Effector memory CD4-positive, alpha-beta T cell (primary cell): ENCODE measurements around the gene THOC6.
A peak's percentile ranks its signal among the peaks of the same experiment; 100 is the strongest.
"Not testable (repeated sequence)": the region's sequence is repeated elsewhere in the genome, so short reads cannot be mapped to it uniquely, and the experiment has no call there.

ENCODE experiments used
- DNase-seq, 3 donors: peaks; one replicate each; pipeline ENCODE4 v3.0.0-alpha.2; 2020
- H3K27ac ChIP-seq: 2 replicates; pipeline ENCODE4 v1.7.0; 2013; ENCODE audit warnings: mild to moderate bottlenecking, low read length, moderate library complexity; ENCODE audit not compliant: insufficient read depth, poor library complexity, severe bottlenecking
- H3K27me3 ChIP-seq: replicated peaks from 2 replicates; pipeline ENCODE4 v1.7.0; 2013; ENCODE audit warnings: mild to moderate bottlenecking, low read length; ENCODE audit not compliant: insufficient read depth, control insufficient read depth, poor library complexity, severe bottlenecking
- H3K36me3 ChIP-seq: 2 replicates; pipeline ENCODE4 v1.7.0; 2013; ENCODE audit warnings: mild to moderate bottlenecking, low read length, moderate library complexity; ENCODE audit not compliant: control insufficient read depth, insufficient read depth
- H3K4me1 ChIP-seq: 2 replicates; pipeline ENCODE4 v1.7.0; 2013; ENCODE audit warnings: low read length, mild to moderate bottlenecking; ENCODE audit not compliant: control insufficient read depth, insufficient read depth, poor library complexity, severe bottlenecking
- H3K4me3 ChIP-seq: 2 replicates; pipeline ENCODE4 v1.7.0; 2013; ENCODE audit warnings: low read length, low read depth, mild to moderate bottlenecking; ENCODE audit not compliant: insufficient read depth, poor library complexity, severe bottlenecking
- H3K9me3 ChIP-seq: 2 replicates; pipeline ENCODE4 v1.7.0; 2013; ENCODE audit warnings: mild to moderate bottlenecking, low read length, moderate library complexity; ENCODE audit not compliant: control insufficient read depth

The THOC6 gene

DNA sequence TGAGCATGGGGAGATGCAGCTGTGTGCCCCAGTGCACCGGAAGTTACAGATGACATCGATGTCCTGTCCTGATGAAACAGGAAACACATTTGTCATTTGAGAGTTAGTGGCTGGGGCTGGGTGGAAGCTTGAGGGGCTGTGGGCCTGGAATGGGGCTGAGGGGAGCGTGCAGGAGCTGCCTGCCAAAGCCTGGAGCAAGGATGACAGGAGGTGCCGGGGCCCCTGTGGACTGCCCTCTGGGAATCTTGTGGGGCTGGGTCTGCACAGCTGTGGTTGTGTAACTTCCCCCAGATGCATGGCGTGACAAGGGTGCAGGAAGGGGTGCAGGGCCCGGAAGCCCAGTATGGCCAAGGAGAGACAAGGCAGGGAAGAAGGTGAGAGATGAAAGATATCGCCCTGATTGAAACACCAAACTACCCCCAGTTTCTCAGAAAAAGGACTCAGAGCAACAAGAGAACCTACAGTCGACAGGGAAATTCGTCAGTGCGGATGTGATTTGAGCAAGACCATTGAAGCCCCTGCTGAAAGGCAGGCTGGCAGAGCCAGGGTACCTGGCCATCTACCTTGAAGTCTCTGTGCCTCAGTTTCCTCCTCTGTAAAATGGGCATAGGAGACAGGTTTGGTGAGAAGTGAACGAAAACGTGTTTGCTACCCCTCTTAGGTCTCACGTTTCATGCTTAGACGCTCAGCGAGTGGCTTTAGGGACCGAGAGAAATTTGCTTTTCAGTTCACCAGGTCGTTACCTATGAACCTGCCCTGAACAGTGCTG lies 31.3 kb downstream of the THOC6 start:
- Histone ChIP-seq H3K27ac (peak overlapping the region; percentile 21), H3K36me3 (no peaks in the 10 kb centered on the region), H3K4me1 (peaks cover 40% of the 10 kb centered on the region), H3K9me3 (no peaks in the 10 kb centered on the region), H3K4me3 (no peak overlapping the region), H3K27me3 (no peaks in the 10 kb centered on the region)
- no peak for DNase-seq

DNA sequence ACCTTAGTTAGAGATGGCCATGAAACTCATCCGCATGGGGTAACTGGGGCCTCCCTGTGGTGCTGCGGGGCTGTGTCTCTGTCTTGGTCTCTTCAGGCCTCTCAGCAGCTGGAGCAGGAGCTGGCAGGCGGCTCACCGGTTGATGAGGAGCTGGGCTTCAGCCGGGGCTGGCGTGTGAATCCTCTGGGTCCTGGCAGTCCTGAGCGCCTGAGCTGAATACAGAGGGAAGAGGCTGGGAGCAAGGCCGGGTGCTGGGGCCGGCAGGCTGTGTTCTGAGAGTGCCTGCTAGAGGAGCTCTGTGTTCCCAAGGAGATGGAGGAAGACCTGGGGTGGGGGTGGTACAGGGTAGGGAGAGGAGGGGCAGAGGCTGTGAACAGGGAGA lies 31.9 kb downstream of the THOC6 start:
- peak overlapping the region; percentile 21 for H3K27ac ChIP-seq
- H3K4me1 ChIP-seq, result peaks cover 41% of the 10 kb centered on the region
- DNase-seq, H3K27me3 ChIP-seq, H3K9me3 ChIP-seq, H3K4me3 ChIP-seq, H3K36me3 ChIP-seq: not testable (repeated sequence)

DNA sequence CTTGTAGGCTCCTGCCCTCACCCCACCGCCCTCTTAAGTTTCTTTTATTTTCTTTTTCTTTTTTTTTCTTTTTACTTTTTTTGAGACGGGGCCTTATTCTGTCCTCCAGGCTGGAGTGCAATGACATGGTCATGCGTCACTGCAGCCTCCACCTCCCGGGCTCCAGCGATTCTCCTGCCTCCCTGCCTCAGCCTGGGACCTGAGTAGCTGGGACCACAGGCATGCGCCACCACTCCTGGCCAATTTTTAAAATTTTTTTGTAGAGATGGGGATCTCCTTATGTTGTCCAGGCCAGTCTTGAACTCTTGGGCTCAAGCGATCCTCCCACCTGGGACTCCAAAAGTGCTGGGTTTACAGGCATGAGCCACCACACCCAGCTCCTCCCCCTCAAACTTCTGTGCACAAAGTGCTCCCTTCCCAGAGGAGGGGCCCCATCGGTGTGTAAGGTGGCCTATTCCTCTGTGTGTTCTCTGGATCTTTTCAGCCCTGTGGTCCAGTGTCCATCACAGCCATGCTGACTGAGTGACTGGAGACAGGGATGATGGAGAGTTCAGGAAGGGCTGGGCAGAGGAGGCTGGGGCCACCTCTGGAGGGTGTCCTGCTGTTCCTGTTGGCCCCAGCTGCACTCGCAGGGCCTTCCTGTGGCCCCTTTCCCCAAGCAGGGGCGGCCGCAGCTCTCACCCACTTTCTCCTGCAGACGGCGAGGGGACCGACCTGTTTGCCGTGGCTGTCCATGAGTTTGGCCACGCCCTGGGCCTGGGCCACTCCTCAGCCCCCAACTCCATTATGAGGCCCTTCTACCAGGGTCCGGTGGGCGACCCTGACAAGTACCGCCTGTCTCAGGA lies 32.7 kb downstream of the THOC6 start:
- no peaks in the 10 kb centered on the region for H3K9me3 ChIP-seq
- peak overlapping the region; percentile 11 for H3K27ac ChIP-seq
- H3K36me3 ChIP-seq, result no peaks in the 10 kb centered on the region
- H3K4me1 ChIP-seq, result peaks cover 41% of the 10 kb centered on the region
- H3K27me3 ChIP-seq, result no peaks in the 10 kb centered on the region
- DNase-seq, result no peak
- H3K4me3 ChIP-seq, result no peak overlapping the region

DNA sequence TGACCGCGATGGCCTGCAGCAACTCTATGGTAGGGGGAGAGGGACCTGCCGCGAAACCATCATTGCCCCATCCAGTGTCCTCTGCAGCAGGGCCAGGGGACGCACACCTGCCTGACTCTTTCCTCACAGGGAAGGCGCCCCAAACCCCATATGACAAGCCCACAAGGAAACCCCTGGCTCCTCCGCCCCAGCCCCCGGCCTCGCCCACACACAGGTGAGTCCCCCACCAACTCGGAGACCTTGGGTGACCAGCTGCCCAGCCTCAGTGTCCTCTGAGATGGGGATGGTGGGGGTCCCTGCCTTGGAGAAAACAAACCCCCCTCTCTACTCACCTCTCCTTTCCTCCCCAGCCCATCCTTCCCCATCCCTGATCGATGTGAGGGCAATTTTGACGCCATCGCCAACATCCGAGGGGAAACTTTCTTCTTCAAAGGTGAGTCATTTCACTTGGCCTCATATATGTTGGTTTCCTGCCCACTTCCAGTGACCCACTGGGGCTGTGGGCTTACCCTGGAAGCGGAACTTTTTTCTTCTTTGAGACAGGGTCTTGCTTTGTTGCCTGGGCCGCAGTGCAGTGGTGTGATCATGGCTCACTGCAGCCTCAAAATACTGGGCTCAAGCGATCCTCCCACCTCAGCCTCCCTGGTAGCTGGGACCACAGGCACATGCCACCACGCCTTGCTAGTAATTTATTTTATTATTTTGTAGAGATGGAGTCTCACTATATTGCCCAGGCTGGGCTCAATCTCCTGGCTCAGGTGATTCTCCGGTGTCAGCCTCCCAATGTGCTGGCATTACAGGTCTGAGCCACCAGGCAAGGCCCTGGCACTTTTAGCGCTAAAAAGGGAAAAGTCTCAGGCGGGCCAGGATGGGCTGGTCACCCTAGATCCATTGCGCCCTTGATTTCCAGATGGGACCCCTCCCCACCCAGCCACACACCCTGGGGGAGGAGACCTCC lies 33.6 kb downstream of the THOC6 start:
- no peak for DNase-seq
- Histone ChIP-seq H3K27ac (peak overlapping the region; percentile 88), H3K9me3 (no peaks in the 10 kb centered on the region), H3K4me3 (peak overlapping the region; percentile 94), H3K27me3 (no peaks in the 10 kb centered on the region), H3K4me1 (peaks cover 41% of the 10 kb centered on the region), H3K36me3 (no peaks in the 10 kb centered on the region)

DNA sequence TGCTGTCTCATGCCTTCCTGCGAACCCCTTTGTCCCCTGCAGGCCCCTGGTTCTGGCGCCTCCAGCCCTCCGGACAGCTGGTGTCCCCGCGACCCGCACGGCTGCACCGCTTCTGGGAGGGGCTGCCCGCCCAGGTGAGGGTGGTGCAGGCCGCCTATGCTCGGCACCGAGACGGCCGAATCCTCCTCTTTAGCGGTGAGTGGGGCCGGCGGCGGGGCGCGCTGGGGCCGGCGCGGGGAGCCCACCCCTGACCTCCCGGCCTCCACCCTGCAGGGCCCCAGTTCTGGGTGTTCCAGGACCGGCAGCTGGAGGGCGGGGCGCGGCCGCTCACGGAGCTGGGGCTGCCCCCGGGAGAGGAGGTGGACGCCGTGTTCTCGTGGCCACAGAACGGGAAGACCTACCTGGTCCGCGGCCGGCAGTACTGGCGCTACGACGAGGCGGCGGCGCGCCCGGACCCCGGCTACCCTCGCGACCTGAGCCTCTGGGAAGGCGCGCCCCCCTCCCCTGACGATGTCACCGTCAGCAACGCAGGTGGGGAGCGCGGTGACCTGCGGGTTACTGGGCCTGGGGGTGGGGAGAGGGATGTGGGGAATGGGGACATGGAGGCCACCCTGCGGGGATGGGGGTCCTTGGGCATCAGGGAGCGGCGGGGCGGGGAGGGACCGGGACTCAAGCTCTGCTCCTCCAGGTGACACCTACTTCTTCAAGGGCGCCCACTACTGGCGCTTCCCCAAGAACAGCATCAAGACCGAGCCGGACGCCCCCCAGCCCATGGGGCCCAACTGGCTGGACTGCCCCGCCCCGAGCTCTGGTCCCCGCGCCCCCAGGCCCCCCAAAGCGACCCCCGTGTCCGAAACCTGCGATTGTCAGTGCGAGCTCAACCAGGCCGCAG lies 34.5 kb downstream of the THOC6 start:
- peak overlapping the region; percentile 94 for H3K4me3 ChIP-seq
- no peaks in the 10 kb centered on the region for H3K36me3 ChIP-seq
- no peaks in the 10 kb centered on the region for H3K9me3 ChIP-seq
- H3K27ac ChIP-seq, result peak overlapping the region; percentile 88
- peaks cover 41% of the 10 kb centered on the region for H3K4me1 ChIP-seq
- H3K27me3 ChIP-seq, result no peaks in the 10 kb centered on the region
- peak in 1 of 3 donors; percentile 32 for DNase-seq

DNA sequence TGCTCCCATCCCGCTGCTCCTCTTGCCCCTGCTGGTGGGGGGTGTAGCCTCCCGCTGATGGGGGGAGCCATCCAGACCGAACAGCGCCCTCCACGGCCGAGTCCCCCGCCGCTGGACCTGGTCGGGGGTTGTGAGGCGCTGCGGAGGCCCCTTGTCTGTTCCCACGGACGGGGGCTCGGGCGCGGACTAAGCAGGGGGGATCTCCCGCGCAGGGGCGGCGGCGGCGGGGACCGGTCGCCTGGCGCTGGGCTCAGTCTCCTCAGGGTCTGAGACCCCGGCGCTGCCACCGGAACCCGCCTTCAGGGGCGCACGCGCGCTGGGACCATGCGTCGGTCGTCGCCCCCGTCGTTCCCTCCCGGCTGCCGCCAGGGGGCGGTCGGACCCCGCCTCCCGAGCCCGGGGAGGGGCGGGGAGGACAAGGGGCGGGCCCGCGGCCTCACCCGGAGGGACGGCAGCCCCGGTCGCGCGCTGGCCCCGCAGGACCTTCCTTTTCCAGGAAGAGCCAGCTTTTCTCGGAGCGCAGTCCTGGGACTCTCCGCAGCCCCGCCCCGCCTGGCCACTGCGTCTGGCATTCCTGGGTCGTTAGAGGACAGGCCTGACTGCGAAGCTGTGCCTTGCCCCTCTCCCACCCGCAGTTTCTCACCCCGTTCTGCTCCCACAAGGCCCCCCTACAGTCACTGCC lies 35.3 kb downstream of the THOC6 start:
- Histone ChIP-seq H3K4me1 (peaks cover 41% of the 10 kb centered on the region), H3K4me3 (peak overlapping the region; percentile 94), H3K36me3 (no peaks in the 10 kb centered on the region), H3K27me3 (no peaks in the 10 kb centered on the region), H3K27ac (peak overlapping the region; percentile 88), H3K9me3 (no peaks in the 10 kb centered on the region)
- DNase-seq, result peak; percentile 75 to 82 (median 76)

DNA sequence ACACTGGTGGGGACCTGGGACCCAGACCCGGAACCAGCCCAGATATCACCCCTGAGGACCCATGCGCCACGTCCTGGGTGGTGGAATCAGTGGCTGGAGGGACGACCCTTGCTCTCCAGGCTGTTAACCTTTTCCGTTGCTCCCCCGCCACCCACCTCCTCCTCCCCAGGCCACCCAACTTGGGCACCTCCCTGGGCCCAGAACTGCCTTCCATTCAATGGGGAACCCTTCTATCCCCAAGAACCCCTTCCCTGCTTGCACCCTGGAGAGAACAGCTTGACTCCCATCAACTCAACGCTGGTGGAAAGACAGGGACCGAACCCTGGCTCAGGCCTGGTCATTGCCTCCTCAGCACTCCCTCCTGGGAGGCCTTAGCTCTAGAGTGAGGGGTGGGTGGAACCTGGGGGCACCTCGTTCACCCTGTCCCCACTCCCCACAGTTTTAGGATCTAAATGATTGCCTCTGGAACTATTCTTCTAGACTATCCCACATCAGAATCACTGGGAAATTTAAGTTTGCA lies 35.9 kb downstream of the THOC6 start:
- H3K4me3 ChIP-seq, result peak overlapping the region; percentile 94
- H3K27ac ChIP-seq, result peak overlapping the region; percentile 88
- H3K4me1 ChIP-seq, result peaks cover 43% of the 10 kb centered on the region
- no peak for DNase-seq
- H3K9me3 ChIP-seq, result no peaks in the 10 kb centered on the region
- no peaks in the 10 kb centered on the region for H3K27me3 ChIP-seq
- no peaks in the 10 kb centered on the region for H3K36me3 ChIP-seq

DNA sequence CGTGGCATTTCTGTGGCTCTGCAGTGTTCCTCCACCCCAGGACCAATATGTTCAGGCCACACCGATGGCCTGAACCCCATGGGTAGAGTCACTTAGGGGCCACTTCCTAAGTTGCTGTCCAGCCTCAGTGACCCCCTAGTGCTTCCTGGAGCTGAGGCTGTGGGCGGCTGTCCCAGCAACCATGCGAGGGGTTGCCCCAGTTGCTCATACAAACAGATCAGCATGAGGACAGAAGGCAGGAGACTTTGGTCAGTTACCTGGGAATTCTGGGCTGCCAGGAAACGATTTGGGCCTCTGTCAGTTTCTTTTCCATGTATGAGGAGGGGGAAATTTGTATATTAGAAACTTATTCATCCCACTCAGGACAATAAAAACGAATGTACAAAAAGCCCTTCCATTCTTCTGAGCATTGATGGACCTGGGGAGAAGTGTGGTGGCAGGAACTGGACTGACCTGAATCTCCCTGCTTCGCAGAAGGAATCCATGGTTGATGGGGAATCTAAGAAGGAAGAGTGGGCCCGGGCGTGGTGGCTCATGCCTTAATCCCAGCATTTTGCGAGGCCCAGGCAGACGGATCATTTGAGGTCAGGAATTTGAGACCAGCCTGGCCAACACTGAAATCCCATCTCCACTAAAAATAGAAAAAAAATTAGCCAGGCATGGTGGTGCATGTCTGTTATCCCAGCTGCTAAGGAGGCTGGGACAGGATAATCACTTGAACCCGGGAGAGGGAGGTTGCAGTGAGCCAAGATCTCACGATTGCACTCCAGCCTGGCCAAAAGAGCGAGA lies 36.7 kb downstream of the THOC6 start:
- no peak overlapping the region for H3K27ac ChIP-seq
- H3K27me3 ChIP-seq, result no peaks in the 10 kb centered on the region
- no peaks in the 10 kb centered on the region for H3K9me3 ChIP-seq
- H3K4me1 ChIP-seq, result peaks cover 37% of the 10 kb centered on the region
- H3K4me3 ChIP-seq, result no peak overlapping the region
- DNase-seq, result no peak
- no peaks in the 10 kb centered on the region for H3K36me3 ChIP-seq
